Measurements from ENCODE around the gene ANTKMT.

ANTKMT gene

GRCh38 chr16:694863-695354 lies 26.0 kb upstream of the ANTKMT start:
- ChIA-PET CTCF (no interaction called here), POLR2A (interaction anchor here (1.0 to 1.4 kb wide), 3 partner anchors 24 to 26 kb away, joined by 3 read pairs; partner anchors contain the start of gene ANTKMT)
- TF ChIP-seq SP1 (IDR thresholded peaks at IDR 0.05) (no peak), CTBP1 (IDR thresholded peaks at IDR 0.05; ENCODE audit: borderline replicate concordance) (no peak), ZNF384 (IDR thresholded peaks at IDR 0.05) (no peak), FOXA1 (IDR thresholded peaks at IDR 0.05) (no peak), HDGF (IDR thresholded peaks at IDR 0.05; ENCODE audit: borderline replicate concordance) (no peak), NFRKB (IDR thresholded peaks at IDR 0.05) (no peak), LEF1 (IDR thresholded peaks at IDR 0.05; ENCODE audit: borderline replicate concordance) (no peak)
- TF ChIP-seq, protein P1, sequence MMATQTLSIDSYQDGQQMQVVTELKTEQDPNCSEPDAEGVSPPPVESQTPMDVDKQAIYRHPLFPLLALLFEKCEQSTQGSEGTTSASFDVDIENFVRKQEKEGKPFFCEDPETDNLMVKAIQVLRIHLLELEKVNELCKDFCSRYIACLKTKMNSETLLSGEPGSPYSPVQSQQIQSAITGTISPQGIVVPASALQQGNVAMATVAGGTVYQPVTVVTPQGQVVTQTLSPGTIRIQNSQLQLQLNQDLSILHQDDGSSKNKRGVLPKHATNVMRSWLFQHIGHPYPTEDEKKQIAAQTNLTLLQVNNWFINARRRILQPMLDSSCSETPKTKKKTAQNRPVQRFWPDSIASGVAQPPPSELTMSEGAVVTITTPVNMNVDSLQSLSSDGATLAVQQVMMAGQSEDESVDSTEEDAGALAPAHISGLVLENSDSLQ (IDR thresholded peaks at IDR 0.05) = no peak
- peak; percentile 39 for DNase-seq (ENCODE audit: extremely low spot score)

DNA sequence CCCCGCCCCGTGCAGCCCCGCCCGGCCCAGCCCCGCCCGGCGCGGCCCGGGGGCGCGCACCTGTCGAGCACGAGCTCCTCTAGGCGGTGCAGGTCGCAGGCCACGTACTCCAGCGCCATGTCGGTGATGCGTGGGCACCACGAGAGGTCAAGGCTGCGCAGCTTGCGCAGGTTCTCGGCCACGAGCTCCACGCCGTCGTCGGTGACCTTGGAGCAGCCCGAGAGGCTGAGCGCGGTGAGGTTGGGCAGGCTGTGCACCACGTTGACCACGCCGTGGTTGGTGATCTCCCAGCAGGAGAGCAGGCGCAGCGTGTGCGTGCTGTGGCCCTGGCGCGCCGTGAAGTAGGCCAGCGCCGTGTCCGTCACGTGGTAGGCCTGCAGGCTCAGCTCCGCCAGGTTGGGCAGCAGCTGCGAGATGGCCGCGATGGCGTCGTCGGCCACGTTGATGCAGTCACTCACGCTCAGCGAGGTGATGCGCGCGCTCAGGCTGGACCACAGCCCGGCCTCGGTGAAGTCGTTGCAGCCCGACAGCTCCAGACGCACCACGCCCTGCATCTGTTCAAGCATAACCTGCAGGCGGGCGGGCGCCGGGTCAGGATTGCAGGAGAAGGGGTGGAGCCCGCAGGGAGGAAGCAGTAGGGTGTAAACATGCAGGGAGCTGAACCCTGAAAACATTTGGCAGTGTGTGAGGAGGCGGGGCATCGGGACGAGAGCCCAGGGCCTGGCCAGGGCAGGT lies 25.4 kb upstream of the ANTKMT start:
- no peak for DNase-seq (ENCODE audit: extremely low spot score)
- ChIA-PET POLR2A (interaction anchor here (1.0 to 1.4 kb wide), 3 partner anchors 24 to 26 kb away, joined by 3 read pairs; partner anchors contain the start of gene ANTKMT), CTCF (interaction anchor here (1.0 kb wide), 1 partner anchor 10 kb away, joined by 3 read pairs; the partner anchor contains the start of gene FBXL16)
- no peak for TF ChIP-seq BHLHE40 (IDR thresholded peaks at IDR 0.05; ENCODE audit: borderline replicate concordance)
- TF ChIP-seq ZNF384 (IDR thresholded peaks at IDR 0.05) = no peak
- no peak for TF ChIP-seq ELF4 (IDR thresholded peaks at IDR 0.05)
- no peak for TF ChIP-seq FOXM1 (IDR thresholded peaks at IDR 0.05; ENCODE audit: borderline replicate concordance)
- no peak for TF ChIP-seq NFRKB (IDR thresholded peaks at IDR 0.05)
- no peak for TF ChIP-seq FOXK2 (IDR thresholded peaks at IDR 0.05)
- TF ChIP-seq FOXA1 (IDR thresholded peaks at IDR 0.05) = no peak
- no peak for TF ChIP-seq ARNT (IDR thresholded peaks at IDR 0.05)
- no peak for TF ChIP-seq TARDBP (IDR thresholded peaks at IDR 0.05)
- TF ChIP-seq HDGF (IDR thresholded peaks at IDR 0.05; ENCODE audit: borderline replicate concordance) = no peak
- no peak for TF ChIP-seq SUZ12 (IDR thresholded peaks at IDR 0.05)
- no peak for TF ChIP-seq CTBP1 (IDR thresholded peaks at IDR 0.05; ENCODE audit: borderline replicate concordance)
- TF ChIP-seq SP1 (IDR thresholded peaks at IDR 0.05) = no peak
- no peak for TF ChIP-seq LEF1 (IDR thresholded peaks at IDR 0.05; ENCODE audit: borderline replicate concordance)
- no peak for TF ChIP-seq L3MBTL2 (conservative IDR thresholded peaks at IDR 0.05)
- TF ChIP-seq, protein P1 (IDR thresholded peaks at IDR 0.05) = no peak

DNA sequence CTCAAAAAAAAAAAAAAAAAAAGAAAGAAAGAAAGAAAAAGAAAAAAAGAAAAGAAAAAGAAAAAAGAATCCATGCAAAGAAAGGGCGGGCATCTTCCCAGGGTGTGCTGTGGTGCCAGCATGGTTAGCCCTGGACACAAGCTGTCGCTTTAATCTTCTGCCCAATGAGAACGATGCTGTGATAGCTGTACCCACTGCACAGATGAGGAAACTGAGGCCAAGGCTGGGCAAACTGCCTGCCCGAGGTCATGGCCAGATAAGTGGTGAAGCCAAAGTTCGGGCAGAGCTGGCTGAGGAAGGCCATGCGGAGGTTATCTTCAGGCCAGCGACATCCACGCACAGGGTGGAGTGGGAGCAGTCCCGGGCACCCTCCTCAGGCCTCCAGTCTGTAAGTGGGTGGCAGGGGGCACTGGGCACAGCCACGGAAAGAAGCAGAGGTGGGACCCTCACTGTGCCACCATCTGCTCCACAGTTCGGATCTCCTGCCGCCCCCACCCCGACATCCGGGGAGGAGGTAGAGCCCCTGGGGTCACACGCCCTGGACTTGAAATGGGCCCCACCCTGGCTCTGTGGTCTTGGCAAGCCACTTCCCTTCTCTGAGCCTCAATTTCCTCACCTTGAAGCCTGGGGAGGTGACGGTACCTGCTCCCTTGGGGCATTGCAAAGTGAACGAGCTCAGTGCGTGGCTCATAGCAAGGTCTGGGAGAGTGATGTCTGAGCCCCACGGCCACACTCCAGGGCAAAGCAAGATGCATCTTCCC lies 21.9 kb upstream of the ANTKMT start:
- CTCF ChIA-PET = no interaction called here
- DNase-seq (ENCODE audit: extremely low spot score) = no peak
- TF ChIP-seq LEF1 (IDR thresholded peaks at IDR 0.05; ENCODE audit: borderline replicate concordance) (no peak), CTBP1 (IDR thresholded peaks at IDR 0.05; ENCODE audit: borderline replicate concordance) (no peak), ARNT (IDR thresholded peaks at IDR 0.05) (no peak), TARDBP (IDR thresholded peaks at IDR 0.05) (no peak), ZNF384 (IDR thresholded peaks at IDR 0.05) (no peak), NFRKB (IDR thresholded peaks at IDR 0.05) (no peak), ELF4 (IDR thresholded peaks at IDR 0.05) (no peak), SUZ12 (IDR thresholded peaks at IDR 0.05) (no peak), SP1 (IDR thresholded peaks at IDR 0.05) (no peak), FOXA1 (IDR thresholded peaks at IDR 0.05) (no peak), L3MBTL2 (conservative IDR thresholded peaks at IDR 0.05) (no peak), FOXK2 (IDR thresholded peaks at IDR 0.05) (no peak), HDGF (IDR thresholded peaks at IDR 0.05; ENCODE audit: borderline replicate concordance) (no peak), BHLHE40 (IDR thresholded peaks at IDR 0.05; ENCODE audit: borderline replicate concordance) (no peak), FOXM1 (IDR thresholded peaks at IDR 0.05; ENCODE audit: borderline replicate concordance) (no peak)
- TF ChIP-seq, protein P1 (IDR thresholded peaks at IDR 0.05) = no peak
- POLR2A ChIA-PET = interaction anchor here (1.6 kb wide), 1 partner anchor 9 kb away, joined by 8 read pairs; the partner anchor contains the start of gene WDR24

DNA sequence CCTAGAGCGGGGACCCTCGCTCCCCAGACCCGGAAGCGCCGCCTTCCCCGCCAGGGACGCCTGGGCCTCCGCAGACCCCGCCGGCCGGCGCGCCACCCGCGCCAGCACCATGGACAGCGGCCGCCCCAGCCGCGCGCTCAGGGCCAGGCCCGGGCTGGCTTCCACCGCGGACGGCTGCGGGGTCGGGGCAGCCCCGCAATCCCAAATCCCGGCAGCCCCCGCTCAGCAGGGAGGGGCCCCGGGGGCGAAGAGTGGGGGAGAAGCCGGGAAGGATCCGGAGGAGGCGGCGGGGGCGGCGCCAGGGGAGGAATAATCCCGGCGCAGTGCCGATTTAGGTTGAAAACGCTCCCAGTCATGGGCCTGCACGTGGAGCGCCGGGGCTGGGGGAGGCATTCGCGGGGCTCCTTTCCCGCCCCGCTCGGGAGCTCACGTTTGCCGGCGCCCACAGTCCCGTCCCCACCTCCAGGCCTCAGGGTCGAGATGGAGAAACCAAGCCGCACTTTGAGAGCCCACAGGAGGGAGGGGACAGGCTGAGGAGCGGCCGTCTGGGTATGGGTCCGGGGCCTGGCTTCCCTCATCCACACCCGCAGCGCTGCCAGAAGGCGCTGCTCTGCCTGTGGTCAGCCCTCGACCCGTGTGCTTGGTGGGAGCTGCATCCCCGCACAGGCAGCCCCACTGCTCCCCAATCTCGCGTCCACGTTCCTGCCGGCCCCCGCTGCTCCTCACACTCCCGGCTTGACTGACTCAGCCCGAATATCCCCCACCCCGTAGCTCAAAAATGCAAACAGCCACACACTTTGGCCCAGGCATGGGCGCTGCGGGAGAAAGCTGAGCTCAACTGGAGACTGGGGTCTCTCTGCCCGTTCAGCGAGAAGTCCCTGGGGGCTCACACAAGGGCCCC lies 20.0 kb upstream of the ANTKMT start:
- ChIA-PET POLR2A (interaction anchor here (3.8 kb wide), 1 partner anchor 11 kb away, joined by 16 read pairs; the partner anchor contains the start of gene WDR24), CTCF (interaction anchor here (1.1 kb wide), 1 partner anchor 11 kb away, joined by 3 read pairs; no protein-coding TSS in a partner anchor)
- DNase-seq (ENCODE audit: extremely low spot score) = peak; percentile 62
- no peak for TF ChIP-seq L3MBTL2 (conservative IDR thresholded peaks at IDR 0.05)
- no peak for TF ChIP-seq HDGF (IDR thresholded peaks at IDR 0.05; ENCODE audit: borderline replicate concordance)
- TF ChIP-seq NFRKB (IDR thresholded peaks at IDR 0.05) = no peak
- TF ChIP-seq TARDBP (IDR thresholded peaks at IDR 0.05) = no peak
- no peak for TF ChIP-seq ARNT (IDR thresholded peaks at IDR 0.05)
- no peak for TF ChIP-seq CTBP1 (IDR thresholded peaks at IDR 0.05; ENCODE audit: borderline replicate concordance)
- TF ChIP-seq FOXM1 (IDR thresholded peaks at IDR 0.05; ENCODE audit: borderline replicate concordance) = no peak
- TF ChIP-seq FOXK2 (IDR thresholded peaks at IDR 0.05) = no peak
- no peak for TF ChIP-seq ZNF384 (IDR thresholded peaks at IDR 0.05)
- no peak for TF ChIP-seq SP1 (IDR thresholded peaks at IDR 0.05)
- no peak for TF ChIP-seq SUZ12 (IDR thresholded peaks at IDR 0.05)
- no peak for TF ChIP-seq LEF1 (IDR thresholded peaks at IDR 0.05; ENCODE audit: borderline replicate concordance)

Data from HEK293T (cell line).